NCI-H2196 treated with DMSO at 0.1 percent for 48 hours (cell line): ENCODE data around the gene BRIP1.

Experiments
- DNase-seq: peaks from one replicate; lab custom pipeline; 2025; ENCODE audit not compliant: unreplicated experiment; lab: John Stamatoyannopoulos, UW

BRIP1 gene

GRCh38 chr17:61639818-61640217, 223.5 kb downstream of the BRIP1 start:
- DNase-seq, result no peak

GRCh38 chr17:61638087-61638486, 225.2 kb downstream of the BRIP1 start:
- no peak for DNase-seq

GRCh38 chr17:61635913-61636432, 227.4 kb downstream of the BRIP1 start:
- peak; percentile 4 for DNase-seq

- no peak for DNase-seq
These were observed 228.3 kb downstream of the BRIP1 start for GRCh38 chr17:61634942-61635538.

GRCh38 chr17:61634011-61634539, 229.3 kb downstream of the BRIP1 start:
- DNase-seq, result no peak

GRCh38 chr17:61632826-61633225, 230.5 kb downstream of the BRIP1 start:
- DNase-seq, result no peak

- DNase-seq, result no peak
These were observed 231.5 kb downstream of the BRIP1 start for GRCh38 chr17:61631800-61632199.
